HepG2 (cell line): ENCODE results near the gene PACSIN1. TPM values are rescaled to one million over a fixed set of nuclear protein-coding genes. Genes with fewer than 3 reads are reported as not detected.

Experiments used
- HNF4A ChIP-seq: sonication (generic); formaldehyde crosslinking; IDR thresholded peaks from 2 replicates; pipeline ENCODE4 v1.4.0; 2020; ENCODE audit warnings: missing genetic modification reagents
- SAP130 ChIP-seq: IDR thresholded peaks from 2 replicates; pipeline ENCODE4 v1.6.1; 2016; ENCODE audit warnings: low read depth
- SIN3B ChIP-seq: fragments of 150-350 bp; IDR thresholded peaks from 2 replicates; pipeline ENCODE4 v1.6.1; 2014; ENCODE audit warnings: low read length
- SOX13 ChIP-seq, 3 experiments: fragments of 450-650 bp in 1 of 3; sonication (generic) in 1 of 3; formaldehyde crosslinking in 1 of 3; IDR thresholded peaks in 2 of 3; conservative IDR thresholded peaks in 1 of 3; 2 replicates each; pipeline versions ENCODE4 v1.5.0 to v1.6.1; 2016 to 2020; ENCODE audit warnings: antibody characterized with exemption in 1 of 3, mild to moderate bottlenecking in 1 of 3, missing compliant biosample characterization in 1 of 3, missing genetic modification reagents in 1 of 3, moderate library complexity in 1 of 3
- TOE1 ChIP-seq: sonication (generic); formaldehyde crosslinking; IDR thresholded peaks from 2 replicates; pipeline ENCODE4 v1.4.0; 2020; ENCODE audit warnings: mild to moderate bottlenecking, missing genetic modification reagents
- ZBTB8A ChIP-seq: sonication (generic); formaldehyde crosslinking; IDR thresholded peaks from 2 replicates; pipeline ENCODE4 v1.4.0; 2020; ENCODE audit warnings: mild to moderate bottlenecking, low read depth, missing genetic modification reagents, borderline replicate concordance
- ZFP41 ChIP-seq: sonication (generic); formaldehyde crosslinking; IDR thresholded peaks from 2 replicates; pipeline ENCODE4 v1.4.0; 2020; ENCODE audit warnings: mild to moderate bottlenecking, missing genetic modification reagents, borderline replicate concordance
- ZNF3 ChIP-seq: IDR thresholded peaks from 2 replicates; pipeline ENCODE4 v1.7.0; 2017; ENCODE audit warnings: inconsistent platforms
- polyA plus RNA-seq, 8 experiments: library from polyadenylated mRNA; depleted of rRNA in 3 of 8; stranded (reverse) in 7 of 8; unstranded in 1 of 8; fragments of >200 nt; fragmentation: Illumina TruSeq in 4 of 8; extraction: Trizol in 4 of 8; gene quantifications; 2 replicates each; pipeline versions ENCODE4 v1.2.1 to v1.2.3, GENCODE V29; 2011 to 2016; ENCODE audit warnings: low read depth in 4 of 8, missing spikeins in 1 of 8, mixed read lengths in 1 of 8; ENCODE audit not compliant: insufficient read depth in 1 of 8
- total RNA-seq, 5 experiments: library from RNA; depleted of rRNA; stranded (reverse); fragments of >200 nt; fragmentation: Illumina TruSeq; extraction: Trizol; gene quantifications; 2 replicates each; pipeline ENCODE4 v1.2.3, GENCODE V29; 2016; ENCODE audit warnings: low read depth in 1 of 5
- TF ChIP-seq, protein P1 (sequence below): sonication (generic); formaldehyde crosslinking; IDR thresholded peaks from 2 replicates; pipeline ENCODE4 v1.5.1; 2020; ENCODE audit warnings: mild to moderate bottlenecking, missing genetic modification reagents, moderate library complexity
- TF ChIP-seq, protein P2 (sequence below): IDR thresholded peaks from 2 replicates; pipeline ENCODE4 v1.6.1; 2018; ENCODE audit warnings: missing genetic modification reagents
- TF ChIP-seq, protein P3 (sequence below): sonication (generic); formaldehyde crosslinking; IDR thresholded peaks from 2 replicates; pipeline ENCODE4 v1.8.1; 2023; ENCODE audit warnings: mild to moderate bottlenecking, missing genetic modification reagents
- TF ChIP-seq, protein P4 (sequence below): sonication (generic); formaldehyde crosslinking; IDR thresholded peaks from 2 replicates; pipeline ENCODE4 v1.4.0; 2020; ENCODE audit warnings: missing genetic modification reagents, borderline replicate concordance
- TF ChIP-seq, protein P5 (sequence below): sonication (generic); formaldehyde crosslinking; IDR thresholded peaks from 2 replicates; pipeline ENCODE4 v1.4.0; 2020; ENCODE audit warnings: mild to moderate bottlenecking, missing genetic modification reagents

Gene PACSIN1
- total and polyA plus RNA-seq, 2 of the 13 experiments (the other 11 are each of a cell fraction or from before 2014, with no cell fraction given), result not detected

DNA sequence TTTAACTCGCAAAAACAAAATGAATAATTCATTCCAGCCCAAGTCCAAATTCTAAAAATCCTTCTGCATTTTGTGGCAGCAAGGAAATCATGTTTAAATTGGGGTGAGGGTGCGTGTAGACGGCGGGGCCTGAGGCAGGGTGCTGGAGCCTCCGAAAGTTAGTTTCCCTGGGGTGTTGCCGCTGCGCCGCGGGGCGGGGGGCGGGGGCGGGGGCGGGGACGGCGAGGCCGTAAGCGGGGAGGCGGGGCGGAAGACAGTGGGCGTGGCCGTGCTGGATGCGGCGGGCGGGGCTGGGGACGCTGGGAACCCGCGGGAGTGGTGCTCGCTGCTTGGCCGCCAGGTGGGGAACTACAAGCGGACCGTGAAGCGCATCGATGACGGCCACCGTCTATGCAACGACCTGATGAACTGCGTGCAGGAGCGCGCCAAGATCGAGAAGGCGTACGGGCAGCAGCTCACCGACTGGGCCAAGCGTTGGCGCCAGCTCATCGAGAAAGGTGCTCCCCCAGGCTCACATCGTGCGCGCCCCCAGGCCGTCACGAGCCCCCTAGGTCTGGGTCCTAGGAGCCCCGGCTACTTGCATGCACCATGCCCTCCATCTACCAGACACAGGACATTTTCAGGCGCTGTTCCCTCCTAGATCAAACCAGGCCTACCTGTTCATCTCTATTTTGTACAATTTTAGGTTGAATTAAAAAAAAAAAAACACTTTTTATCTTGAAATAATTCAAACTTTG lies 61.3 kb downstream of the PACSIN1 start (continued):
- TF ChIP-seq, protein P1, sequence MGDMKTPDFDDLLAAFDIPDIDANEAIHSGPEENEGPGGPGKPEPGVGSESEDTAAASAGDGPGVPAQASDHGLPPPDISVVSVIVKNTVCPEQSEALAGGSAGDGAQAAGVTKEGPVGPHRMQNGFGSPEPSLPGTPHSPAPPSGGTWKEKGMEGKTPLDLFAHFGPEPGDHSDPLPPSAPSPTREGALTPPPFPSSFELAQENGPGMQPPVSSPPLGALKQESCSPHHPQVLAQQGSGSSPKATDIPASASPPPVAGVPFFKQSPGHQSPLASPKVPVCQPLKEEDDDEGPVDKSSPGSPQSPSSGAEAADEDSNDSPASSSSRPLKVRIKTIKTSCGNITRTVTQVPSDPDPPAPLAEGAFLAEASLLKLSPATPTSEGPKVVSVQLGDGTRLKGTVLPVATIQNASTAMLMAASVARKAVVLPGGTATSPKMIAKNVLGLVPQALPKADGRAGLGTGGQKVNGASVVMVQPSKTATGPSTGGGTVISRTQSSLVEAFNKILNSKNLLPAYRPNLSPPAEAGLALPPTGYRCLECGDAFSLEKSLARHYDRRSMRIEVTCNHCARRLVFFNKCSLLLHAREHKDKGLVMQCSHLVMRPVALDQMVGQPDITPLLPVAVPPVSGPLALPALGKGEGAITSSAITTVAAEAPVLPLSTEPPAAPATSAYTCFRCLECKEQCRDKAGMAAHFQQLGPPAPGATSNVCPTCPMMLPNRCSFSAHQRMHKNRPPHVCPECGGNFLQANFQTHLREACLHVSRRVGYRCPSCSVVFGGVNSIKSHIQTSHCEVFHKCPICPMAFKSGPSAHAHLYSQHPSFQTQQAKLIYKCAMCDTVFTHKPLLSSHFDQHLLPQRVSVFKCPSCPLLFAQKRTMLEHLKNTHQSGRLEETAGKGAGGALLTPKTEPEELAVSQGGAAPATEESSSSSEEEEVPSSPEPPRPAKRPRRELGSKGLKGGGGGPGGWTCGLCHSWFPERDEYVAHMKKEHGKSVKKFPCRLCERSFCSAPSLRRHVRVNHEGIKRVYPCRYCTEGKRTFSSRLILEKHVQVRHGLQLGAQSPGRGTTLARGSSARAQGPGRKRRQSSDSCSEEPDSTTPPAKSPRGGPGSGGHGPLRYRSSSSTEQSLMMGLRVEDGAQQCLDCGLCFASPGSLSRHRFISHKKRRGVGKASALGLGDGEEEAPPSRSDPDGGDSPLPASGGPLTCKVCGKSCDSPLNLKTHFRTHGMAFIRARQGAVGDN, result peak; percentile 85
- TF ChIP-seq, protein P2, sequence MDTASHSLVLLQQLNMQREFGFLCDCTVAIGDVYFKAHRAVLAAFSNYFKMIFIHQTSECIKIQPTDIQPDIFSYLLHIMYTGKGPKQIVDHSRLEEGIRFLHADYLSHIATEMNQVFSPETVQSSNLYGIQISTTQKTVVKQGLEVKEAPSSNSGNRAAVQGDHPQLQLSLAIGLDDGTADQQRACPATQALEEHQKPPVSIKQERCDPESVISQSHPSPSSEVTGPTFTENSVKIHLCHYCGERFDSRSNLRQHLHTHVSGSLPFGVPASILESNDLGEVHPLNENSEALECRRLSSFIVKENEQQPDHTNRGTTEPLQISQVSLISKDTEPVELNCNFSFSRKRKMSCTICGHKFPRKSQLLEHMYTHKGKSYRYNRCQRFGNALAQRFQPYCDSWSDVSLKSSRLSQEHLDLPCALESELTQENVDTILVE, result peak; percentile 46; the same call in 1 of the 2 replicates
- TF ChIP-seq TOE1 (CRISPR knock-in tag) (no peak), SOX13 (IDR thresholded peaks at IDR 0.05) (no peak), SOX13 (CRISPR knock-in tag; conservative IDR thresholded peaks at IDR 0.05 in 1 of 2, IDR thresholded peaks at IDR 0.05 in 1 of 2) (no peak), ZNF3 (CRISPR knock-in tag) (no peak), SIN3B (no peak), SAP130 (CRISPR knock-in tag) (peak; percentile 57; the same call in 1 of the 2 replicates), HNF4A (CRISPR knock-in tag) (no peak), ZFP41 (CRISPR knock-in tag) (no peak), ZBTB8A (CRISPR knock-in tag) (no peak)
- TF ChIP-seq, protein P3, sequence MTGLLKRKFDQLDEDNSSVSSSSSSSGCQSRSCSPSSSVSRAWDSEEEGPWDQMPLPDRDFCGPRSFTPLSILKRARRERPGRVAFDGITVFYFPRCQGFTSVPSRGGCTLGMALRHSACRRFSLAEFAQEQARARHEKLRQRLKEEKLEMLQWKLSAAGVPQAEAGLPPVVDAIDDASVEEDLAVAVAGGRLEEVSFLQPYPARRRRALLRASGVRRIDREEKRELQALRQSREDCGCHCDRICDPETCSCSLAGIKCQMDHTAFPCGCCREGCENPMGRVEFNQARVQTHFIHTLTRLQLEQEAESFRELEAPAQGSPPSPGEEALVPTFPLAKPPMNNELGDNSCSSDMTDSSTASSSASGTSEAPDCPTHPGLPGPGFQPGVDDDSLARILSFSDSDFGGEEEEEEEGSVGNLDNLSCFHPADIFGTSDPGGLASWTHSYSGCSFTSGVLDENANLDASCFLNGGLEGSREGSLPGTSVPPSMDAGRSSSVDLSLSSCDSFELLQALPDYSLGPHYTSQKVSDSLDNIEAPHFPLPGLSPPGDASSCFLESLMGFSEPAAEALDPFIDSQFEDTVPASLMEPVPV (CRISPR knock-in tag), result no peak
- TF ChIP-seq, protein P4, sequence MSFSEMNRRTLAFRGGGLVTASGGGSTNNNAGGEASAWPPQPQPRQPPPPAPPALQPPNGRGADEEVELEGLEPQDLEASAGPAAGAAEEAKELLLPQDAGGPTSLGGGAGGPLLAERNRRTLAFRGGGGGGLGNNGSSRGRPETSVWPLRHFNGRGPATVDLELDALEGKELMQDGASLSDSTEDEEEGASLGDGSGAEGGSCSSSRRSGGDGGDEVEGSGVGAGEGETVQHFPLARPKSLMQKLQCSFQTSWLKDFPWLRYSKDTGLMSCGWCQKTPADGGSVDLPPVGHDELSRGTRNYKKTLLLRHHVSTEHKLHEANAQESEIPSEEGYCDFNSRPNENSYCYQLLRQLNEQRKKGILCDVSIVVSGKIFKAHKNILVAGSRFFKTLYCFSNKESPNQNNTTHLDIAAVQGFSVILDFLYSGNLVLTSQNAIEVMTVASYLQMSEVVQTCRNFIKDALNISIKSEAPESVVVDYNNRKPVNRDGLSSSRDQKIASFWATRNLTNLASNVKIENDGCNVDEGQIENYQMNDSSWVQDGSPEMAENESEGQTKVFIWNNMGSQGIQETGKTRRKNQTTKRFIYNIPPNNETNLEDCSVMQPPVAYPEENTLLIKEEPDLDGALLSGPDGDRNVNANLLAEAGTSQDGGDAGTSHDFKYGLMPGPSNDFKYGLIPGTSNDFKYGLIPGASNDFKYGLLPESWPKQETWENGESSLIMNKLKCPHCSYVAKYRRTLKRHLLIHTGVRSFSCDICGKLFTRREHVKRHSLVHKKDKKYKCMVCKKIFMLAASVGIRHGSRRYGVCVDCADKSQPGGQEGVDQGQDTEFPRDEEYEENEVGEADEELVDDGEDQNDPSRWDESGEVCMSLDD (CRISPR knock-in tag), result no peak
- TF ChIP-seq, protein P5, sequence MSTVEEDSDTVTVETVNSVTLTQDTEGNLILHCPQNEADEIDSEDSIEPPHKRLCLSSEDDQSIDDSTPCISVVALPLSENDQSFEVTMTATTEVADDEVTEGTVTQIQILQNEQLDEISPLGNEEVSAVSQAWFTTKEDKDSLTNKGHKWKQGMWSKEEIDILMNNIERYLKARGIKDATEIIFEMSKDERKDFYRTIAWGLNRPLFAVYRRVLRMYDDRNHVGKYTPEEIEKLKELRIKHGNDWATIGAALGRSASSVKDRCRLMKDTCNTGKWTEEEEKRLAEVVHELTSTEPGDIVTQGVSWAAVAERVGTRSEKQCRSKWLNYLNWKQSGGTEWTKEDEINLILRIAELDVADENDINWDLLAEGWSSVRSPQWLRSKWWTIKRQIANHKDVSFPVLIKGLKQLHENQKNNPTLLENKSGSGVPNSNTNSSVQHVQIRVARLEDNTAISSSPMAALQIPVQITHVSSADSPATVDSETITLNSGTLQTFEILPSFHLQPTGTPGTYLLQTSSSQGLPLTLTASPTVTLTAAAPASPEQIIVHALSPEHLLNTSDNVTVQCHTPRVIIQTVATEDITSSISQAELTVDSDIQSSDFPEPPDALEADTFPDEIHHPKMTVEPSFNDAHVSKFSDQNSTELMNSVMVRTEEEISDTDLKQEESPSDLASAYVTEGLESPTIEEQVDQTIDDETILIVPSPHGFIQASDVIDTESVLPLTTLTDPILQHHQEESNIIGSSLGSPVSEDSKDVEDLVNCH (CRISPR knock-in tag), result no peak
